ENCODE results near the gene SYNGAP1.

Gene SYNGAP1

DNA sequence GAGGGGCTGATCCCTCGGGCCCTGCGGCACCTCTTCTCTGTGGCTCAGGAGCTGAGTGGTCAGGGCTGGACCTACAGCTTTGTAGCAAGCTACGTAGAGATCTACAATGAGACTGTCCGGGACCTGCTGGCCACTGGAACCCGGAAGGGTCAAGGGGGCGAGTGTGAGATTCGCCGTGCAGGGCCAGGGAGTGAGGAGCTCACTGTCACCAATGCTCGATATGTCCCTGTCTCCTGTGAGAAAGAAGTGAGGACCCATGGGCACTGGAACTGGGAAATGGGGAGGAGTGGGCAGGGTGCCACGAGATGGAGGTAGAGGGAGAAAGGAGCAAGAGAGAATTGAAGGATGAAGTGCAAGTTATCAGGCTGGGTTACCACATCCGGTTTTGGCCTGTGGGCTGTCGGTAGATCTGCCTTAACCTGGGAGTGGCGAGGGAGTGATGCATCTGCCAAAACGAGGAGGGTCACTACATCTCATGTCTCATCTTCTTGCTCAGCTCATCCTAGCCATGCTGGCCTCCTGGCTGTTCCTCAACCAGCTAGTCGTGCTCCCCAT lies 14.4 kb upstream of the SYNGAP1 start:
- DNase-seq = no peak

- DNase-seq = no peak
These were observed 13.7 kb upstream of the SYNGAP1 start for GRCh38 chr6:33406126-33406525.

DNA sequence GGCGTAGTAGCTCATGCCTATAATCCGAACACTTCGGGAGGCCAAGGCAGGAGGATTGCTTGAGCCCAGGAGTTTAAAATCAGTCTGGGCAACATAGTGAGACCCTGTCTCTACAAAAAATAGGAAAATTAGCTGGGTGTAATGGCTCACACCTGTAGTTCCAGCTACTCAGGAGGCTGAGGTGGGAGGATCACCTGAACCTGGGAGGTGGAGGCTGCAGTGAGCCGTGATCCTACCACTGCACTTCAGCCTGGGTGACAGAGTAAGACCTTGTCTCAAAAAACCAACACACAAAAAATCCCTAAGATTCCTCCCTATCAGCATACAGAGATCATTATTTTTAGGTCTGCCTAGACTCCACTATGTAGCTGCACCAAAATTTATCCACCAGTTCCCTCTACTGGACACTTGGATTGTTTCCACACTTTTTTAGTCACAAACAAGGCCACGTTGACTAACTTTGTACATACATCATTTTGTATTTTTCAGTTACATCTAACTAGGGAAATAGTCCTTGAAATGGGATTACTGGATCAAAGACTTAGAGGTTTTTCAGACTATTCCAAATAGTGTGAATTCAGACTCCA lies 12.6 kb upstream of the SYNGAP1 start:
- DNase-seq = peak; percentile 31

DNA sequence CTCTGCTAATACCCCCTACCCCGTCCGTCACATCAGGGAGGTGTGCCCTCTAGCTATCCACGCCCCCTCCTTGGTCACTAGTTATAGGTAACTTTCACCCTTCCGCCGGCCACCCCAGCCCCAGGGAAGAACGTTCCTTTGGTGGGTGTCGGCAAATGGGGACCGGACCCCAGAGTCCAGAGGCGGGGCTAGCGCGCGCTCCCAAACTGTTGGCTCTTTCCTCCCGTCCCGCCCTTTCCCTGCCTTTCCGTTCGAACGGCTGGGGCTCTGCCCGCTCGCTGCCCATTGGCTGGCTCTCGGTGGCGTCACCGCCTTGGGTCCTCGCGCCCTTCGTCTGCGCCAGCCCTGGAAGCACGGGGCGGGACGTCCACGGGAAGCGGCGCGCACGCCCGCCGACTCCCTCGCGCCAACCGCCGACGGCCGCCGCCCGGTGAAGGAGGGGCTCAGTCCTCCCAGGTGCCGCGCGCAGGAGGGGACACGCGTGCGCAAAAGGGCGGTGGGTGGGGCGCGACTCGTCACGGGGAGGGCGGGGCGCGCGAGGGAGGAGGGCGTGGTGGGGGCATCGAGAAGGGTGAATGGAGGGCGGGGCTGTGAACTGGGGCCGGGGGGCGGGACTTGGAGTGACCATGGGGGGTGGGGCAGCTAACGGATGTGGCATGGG lies 9.7 kb upstream of the SYNGAP1 start:
- peak; percentile 99 for DNase-seq

DNA sequence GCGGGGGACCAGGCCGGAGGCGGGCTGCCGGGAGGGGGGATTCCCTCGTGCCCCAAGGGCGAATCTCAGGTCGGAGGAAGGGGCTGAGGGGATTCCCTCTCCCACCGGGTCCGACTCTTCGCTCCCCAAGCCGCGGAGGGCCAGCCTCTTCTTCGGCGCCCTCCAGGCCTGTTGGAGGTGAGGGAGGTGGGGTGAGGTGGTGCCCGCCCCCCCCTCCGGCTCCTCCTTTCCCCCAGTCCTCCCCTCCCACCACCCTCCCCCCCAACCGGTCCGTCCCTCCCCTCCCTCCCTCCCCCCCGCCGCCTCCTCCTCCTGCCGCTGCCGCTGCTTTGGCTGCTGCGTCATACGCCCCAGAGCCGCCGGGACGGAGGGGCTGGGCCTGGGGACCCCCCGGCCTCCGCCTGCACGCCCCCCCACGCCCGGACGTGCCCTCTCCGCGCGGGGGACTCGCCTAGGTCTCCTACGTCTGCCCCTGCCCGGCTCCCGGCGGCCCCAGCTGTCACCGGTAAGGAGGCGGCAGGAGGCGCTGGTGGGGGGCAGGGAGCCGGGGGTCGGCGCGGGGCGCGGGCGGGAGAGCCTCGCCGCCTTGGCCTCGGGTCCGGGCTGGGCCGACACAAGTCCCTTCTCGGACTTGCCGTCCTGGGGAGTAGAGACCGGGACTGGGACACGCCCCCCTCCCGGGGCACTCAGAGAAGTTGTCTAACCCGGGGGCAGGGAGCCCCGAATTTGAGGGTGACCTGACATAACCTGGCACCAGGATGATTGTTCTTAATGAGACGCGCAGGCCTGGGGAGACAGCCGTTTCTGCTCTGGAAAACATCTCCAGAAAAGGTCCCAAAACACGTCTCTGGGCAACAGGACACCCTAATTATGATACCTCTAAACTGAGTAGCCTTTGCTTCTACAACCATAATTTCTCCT lies 8.9 kb upstream of the SYNGAP1 start, which contains the start of gene PHF1:
PHF1 (plus strand) TSS at position 304 of the 921 bp plus-strand sequence. CDS start 1,250 bp downstream, outside the sequence.
- DNase-seq = peak; percentile 87

- DNase-seq = no peak
These were observed 8.2 kb upstream of the SYNGAP1 start for GRCh38 chr6:33411632-33412005.

DNA sequence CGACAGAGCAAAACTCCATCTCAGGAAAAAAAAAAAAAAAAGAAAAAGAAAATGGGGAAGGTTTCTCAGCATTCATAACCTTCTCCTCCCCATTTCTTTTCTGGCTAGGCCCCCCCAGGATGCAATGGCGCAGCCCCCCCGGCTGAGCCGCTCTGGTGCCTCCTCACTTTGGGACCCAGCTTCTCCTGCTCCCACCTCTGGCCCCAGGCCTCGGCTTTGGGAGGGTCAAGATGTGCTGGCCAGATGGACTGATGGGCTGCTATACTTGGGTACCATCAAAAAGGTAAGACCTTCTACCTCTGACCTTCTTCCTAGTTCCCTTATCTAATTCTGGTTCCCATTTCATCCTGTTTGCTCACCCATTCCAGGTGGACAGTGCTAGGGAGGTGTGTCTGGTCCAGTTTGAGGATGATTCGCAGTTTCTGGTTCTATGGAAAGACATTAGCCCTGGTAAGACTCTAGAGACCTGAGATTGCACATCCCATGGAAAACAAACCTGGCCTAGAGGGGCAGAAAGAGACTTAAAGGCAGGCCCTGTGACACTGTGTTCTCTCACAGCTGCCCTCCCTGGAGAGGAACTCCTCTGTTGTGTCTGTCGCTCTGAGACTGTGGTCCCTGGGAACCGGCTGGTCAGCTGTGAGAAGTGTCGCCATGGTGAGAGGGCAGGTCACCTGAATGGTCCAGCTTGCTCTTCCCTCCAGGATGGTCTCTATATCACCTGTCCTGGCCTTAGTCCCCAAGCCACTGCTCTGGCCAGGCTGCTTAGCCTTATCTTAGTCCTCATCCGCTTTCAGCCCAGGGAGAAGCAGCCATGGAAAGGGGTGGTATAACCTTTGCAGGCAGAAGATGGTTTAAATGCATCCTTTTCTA lies 7.5 kb upstream of the SYNGAP1 start:
- DNase-seq = no peak

- DNase-seq = no peak
These were observed 6.4 kb upstream of the SYNGAP1 start for GRCh38 chr6:33413241-33414120.

- DNase-seq = no peak
These were observed 5.1 kb upstream of the SYNGAP1 start for GRCh38 chr6:33414592-33415271.

DNA sequence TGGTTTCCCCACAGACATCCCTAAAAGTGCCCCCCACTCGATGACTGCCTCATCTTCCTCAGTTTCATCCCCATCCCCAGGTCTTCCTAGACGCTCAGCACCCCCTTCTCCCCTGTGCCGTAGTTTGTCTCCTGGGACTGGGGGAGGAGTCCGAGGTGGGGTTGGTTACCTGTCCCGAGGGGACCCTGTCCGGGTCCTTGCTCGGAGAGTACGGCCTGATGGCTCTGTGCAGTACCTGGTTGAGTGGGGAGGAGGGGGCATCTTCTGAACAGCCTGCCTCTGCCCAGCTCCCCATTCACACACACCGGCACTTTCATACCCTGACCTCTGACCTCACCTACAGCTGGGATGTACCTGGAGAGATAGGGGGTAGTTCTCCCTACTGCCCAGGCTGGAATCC lies 4.0 kb upstream of the SYNGAP1 start:
- DNase-seq = no peak

DNA sequence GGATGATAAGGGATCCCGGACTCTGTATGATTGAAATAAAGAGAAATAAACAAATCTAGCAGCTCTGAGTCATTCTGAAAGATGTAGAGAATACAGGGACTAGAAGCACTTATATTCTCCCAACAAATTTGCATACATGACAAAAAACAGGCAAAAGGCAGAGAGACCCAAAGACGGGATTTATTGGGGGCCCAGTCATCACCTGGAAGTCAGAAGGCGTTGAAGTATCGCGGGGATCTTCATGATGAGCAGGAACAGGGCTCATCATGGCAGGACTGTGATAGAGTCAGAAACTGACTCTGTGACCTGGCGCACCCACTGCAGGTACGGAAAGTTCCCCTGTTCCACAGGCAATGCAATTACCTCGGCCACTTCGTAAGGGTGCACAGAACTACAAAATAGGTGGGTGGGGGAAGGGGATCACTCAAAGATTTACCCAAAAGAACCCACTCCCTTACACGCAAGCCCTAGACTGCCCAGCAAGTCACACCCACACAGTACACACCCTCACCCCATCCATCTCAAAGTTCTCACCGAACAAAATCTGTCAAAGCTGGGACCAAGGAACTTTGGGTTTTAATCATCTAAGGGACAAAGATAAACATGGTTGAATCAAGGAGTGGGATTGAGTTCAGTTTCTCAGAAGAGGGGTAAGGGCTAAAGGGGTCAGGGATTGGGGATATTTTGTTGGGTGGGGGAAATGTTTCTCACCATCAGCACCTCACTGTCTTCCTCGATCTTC lies 3.3 kb upstream of the SYNGAP1 start:
- DNase-seq = no peak

DNA sequence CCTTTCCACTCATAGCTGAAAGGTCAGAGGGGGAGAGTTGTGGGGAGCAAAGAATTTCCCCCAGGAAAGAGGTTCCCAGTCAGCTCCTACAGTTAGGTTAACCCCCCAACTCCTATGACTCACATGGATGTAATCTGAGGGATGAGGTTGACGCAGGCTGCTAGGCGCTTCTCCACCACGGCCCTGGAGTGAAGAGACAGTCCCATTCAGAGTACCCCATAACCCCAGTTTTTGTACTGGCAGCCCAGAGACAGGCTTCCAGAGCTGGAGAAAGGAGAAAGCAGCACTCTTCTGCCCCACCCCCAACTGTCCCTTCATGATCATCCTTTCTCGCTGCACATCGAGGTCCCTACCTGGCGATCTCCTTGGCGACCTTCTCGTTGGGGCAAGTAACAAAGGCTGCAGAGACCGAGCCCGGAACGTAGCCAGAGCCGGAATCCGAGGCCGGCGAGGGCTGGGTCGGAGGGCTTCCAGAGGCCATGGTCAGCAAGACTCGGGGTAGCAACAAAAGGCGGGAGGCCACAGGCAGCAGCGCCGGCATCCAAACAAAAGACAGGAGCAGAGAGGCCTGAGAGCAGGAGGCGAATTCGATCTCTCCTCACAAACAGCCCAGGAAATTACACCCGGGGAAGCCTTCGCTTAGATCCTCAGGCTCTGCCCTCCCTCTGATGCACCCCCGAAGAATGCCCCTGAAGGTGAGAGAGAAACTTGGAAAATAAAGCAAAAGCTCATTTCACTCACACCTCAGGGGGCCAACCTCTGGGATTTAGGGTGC lies 2.5 kb upstream of the SYNGAP1 start:
- peak; percentile 93 for DNase-seq

DNA sequence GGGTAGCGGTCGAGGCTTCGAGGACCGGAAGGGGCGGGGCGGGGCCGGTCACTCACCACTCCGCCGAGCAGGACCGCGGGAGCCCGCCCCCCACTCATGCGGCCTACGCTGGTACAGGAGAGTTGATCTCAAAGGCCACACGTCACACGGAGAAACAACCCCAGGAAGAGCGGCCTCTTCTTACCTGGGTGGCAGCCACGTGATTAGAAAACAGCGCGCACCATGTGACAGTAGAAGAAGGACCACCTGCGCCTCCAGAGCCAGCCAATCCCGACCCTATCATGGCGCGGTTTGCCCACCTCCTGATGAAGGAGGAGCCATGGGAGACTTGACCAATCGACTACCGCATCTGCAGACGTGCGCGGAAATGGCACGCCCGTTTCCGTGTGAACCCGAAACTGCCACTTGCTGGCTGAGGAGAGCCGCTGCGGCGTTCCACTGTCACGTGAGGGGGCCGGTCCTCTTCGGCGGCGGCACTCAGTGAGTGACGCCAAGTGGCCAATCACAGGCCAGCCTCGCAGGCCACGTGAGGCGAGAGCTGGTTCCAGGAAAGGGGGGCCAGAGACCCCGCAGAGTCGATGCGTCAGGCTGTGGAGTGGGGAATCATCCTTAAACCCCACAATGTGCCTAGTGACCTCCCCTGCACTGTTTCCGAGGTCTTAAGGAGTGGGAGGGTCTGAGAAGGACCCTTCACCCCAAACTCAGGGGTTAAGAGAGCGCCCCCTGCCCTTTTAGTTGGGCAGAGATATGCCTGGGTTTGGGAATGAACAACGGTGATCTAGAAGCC lies 1.8 kb upstream of the SYNGAP1 start, which contains the start of gene CUTA:
CUTA (minus strand) TSS at position 205 of the 787 bp plus-strand sequence; CDS start at position 98, 107 bp downstream.
- DNase-seq = peak; percentile 100

DNA sequence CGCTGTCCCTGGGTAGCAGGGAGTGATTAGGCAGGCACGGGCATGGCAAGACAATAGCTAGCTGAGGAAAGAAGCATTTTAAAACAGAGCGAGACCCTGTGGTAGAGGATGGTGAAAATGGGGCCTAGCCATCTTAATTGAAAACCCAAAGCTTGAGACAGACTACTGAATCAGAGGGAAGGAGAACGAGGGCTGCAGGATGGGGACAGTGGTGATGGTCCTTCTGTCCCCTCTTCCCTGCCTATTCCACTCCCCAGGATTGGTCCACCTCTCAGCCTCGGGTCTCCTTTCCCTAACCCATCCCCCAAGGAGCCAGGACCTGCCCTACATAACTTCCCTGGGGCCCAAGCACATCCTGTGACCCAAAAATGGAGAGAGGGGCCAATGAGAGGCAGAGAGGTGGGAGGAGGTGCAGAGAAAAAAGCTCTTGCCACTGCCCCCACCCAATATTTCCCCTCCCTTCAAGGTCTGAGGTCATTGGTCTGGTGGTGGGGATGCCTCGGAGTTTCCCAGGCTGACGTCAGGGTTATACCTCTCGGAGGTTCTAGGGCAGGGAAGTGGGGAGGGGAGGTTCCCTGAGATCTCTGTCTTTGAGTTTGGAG lies 1.1 kb upstream of the SYNGAP1 start:
- DNase-seq = peak; percentile 33

DNA sequence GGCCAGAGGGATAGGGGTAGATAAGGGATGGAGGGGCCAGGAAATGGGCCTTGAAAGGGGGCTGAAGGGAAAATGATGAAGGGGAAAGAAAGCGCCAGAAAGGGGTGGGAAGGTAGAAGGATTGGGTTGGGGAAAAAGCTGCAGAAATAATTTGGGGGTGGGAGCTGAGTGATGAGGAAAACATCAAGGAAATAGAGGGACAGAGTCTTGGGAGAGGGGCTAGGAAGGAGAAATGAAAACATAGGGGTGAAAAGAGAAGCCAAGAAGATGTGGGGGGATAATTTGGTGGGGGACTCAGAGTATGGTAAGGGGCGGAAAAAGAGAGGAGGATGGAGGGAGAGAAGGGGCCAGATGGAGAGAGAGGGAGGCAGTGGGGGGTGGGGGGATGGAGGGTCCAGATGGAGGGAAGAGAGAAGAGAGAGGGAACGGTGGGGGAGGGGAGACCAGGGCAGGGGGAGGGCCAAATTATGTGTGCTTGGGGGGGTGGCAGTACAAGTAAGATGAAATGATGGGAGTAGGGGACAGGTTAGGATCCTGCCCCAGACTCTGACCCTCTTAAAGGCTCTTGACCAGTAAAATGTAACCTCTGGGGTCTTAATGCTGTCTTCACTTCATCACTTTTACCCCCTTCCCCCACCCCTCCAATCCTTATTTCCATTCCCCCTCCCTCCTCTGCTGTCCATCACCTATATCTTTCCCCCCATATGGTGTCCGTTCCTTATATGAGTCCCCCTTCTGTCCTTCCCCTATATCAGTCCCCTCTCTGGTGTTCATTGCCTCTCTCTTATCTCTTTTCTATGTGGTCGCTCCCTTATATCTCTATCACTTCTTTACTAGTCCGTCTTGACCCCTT lies 852 bp downstream of the SYNGAP1 start:
- DNase-seq = peak; percentile 35

DNA sequence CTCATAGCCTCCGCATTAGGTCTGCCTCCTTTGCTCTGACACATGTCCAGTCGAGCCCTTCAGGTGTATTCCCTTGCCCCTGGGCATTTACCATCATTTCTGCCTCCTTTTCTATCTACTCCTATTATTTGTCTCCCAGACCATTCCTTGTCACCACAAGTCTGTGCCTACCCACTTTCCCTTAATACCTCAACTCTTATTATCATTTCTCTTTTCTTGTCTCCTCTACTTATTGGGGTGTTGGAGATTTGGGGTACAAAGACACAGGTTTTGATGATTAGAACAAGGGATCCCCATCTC lies 1.4 kb downstream of the SYNGAP1 start:
- DNase-seq = no peak

DNA sequence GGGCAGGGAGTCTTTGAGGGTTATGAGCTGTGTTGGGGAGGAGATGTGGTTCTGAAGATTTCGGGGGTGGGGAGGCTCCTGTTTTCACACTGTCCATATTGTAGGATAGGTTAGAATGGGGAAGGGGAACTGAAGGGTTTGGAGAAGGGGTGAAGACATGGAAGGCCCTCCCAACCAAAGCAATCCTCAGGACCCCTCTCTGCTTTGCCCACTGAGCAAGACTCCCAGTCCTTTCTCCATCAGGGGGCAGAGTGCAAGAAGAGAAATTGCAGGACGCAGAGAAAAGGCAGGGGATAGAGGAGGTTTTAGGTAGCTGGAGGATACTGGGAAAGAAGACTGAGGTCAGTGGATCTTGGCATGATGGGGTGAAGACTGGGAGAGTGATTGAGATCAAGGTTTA lies 3.9 kb downstream of the SYNGAP1 start:
- no peak for DNase-seq

Data from fibroblast of skin of right biceps (primary cell).